OCI-LY7 (cell line): Measurements from ENCODE around the gene NOXA1. TPM values are rescaled to one million over a fixed set of nuclear protein-coding genes. Genes with fewer than 3 reads are reported as not detected.

Experiments
- BruUV-seq: library from RNA; stranded (reverse); fragments of 400-500 nt; replicated peaks from 2 replicates; lab custom pipeline; 2021; lab: Mats Ljungman, UMichigan
- CTCF ChIA-PET: fragments of 300-600 bp; sonication (Branson Sonifier 250); formaldehyde crosslinking; loops from one replicate; lab custom pipeline; 2022; ENCODE audit warnings: antibody characterized with exemption; ENCODE audit not compliant: unreplicated experiment; lab: Charles Lee
- POLR2A ChIA-PET: fragments of 300-600 bp; sonication (Branson Sonifier 250); formaldehyde crosslinking; loops from one replicate; lab custom pipeline; 2022; ENCODE audit warnings: antibody characterized with exemption; lab: Charles Lee
- DNase-seq: peaks from one replicate; pipeline ENCODE4 v3.0.0-alpha.2; 2015; ENCODE audit warnings: low spot score
- H2AFZ ChIP-seq: fragments of 200-600 bp; sonication (generic), shearing (Covaris generic); 2 replicates; pipeline ENCODE4 v1.6.1; 2014; ENCODE audit warnings: mild to moderate bottlenecking, antibody characterized with exemption, low read length, moderate library complexity
- H3K27ac ChIP-seq: fragments of 200-600 bp; sonication (generic); 2 replicates; pipeline ENCODE4 v1.5.1; 2014; ENCODE audit warnings: mixed run types, low read depth, mild to moderate bottlenecking, moderate library complexity, low read length, inconsistent platforms; ENCODE audit not compliant: poor library complexity, severe bottlenecking
- H3K36me3 ChIP-seq: fragments of 200-600 bp; sonication (generic); 2 replicates; pipeline ENCODE4 v1.6.1; 2014; ENCODE audit warnings: mild to moderate bottlenecking, antibody characterized with exemption, low read length, moderate library complexity, mixed read lengths; ENCODE audit not compliant: insufficient read depth
- H3K4me1 ChIP-seq: fragments of 200-600 bp; sonication (generic); 2 replicates; pipeline ENCODE4 v1.5.1; 2014; ENCODE audit warnings: mild to moderate bottlenecking, low read length; ENCODE audit not compliant: insufficient read depth, poor library complexity, severe bottlenecking
- H3K4me2 ChIP-seq: fragments of 200-600 bp; sonication (generic); 2 replicates; pipeline ENCODE4 v1.6.1; 2014; ENCODE audit warnings: mild to moderate bottlenecking, low read length
- H3K4me3 ChIP-seq: fragments of 200-600 bp; sonication (generic); 2 replicates; pipeline ENCODE4 v1.5.1; 2014; ENCODE audit warnings: mild to moderate bottlenecking, low read depth, low read length; ENCODE audit not compliant: poor library complexity, severe bottlenecking
- H3K79me2 ChIP-seq: fragments of 200-600 bp; sonication (generic); 2 replicates; pipeline ENCODE4 v1.6.1; 2016; ENCODE audit warnings: low read depth, mild to moderate bottlenecking, low read length, moderate library complexity, mixed read lengths; ENCODE audit not compliant: insufficient read depth
- H3K9me2 ChIP-seq: fragments of 200-600 bp; sonication (generic); 2 replicates; pipeline ENCODE4 v1.6.1; 2016; ENCODE audit warnings: mild to moderate bottlenecking, low read length, mixed read lengths; ENCODE audit not compliant: insufficient read depth
- H3K9me3 ChIP-seq: fragments of 200-600 bp; sonication (generic); 2 replicates; pipeline ENCODE4 v1.6.1; 2014; ENCODE audit warnings: mild to moderate bottlenecking, mixed run types, low read length, mixed read lengths
- H4K20me1 ChIP-seq: fragments of 200-600 bp; sonication (generic); 2 replicates; pipeline ENCODE4 v1.6.1; 2014; ENCODE audit warnings: mild to moderate bottlenecking, antibody characterized with exemption, low read length, moderate library complexity, mixed read lengths; ENCODE audit not compliant: insufficient read depth
- CTCF ChIP-seq: fragments of 200-600 bp; sonication (generic); conservative IDR thresholded peaks from 2 replicates; pipeline ENCODE4 v1.5.1; 2014; ENCODE audit warnings: mild to moderate bottlenecking, antibody characterized with exemption, low read length, moderate library complexity, mixed read lengths
- EZH2phosphoT487 ChIP-seq: fragments of 200-600 bp; sonication (generic); IDR thresholded peaks from 2 replicates; pipeline ENCODE4 v1.6.1; 2018; ENCODE audit warnings: low read depth, borderline replicate concordance, mild to moderate bottlenecking, mixed run types, antibody characterized with exemption, low read length, moderate library complexity, mixed read lengths
- intact Hi-C: fragments of 100-400 bp; cut with micrococcal nuclease; formaldehyde crosslinking; loops from one replicate; pipeline ENCODE4 v1.10.0; 2022; ENCODE audit not compliant: unreplicated experiment
- microRNA-seq: library from miRNA; unstranded; fragments of <30 nt; microRNA quantifications from one replicate; pipeline ENCODE4 v1.2.0, GENCODE V29; 2022; ENCODE audit warnings: borderline replicate concordance
- total RNA-seq, 2 experiments: library from RNA; depleted of rRNA in 1 of 2; stranded (reverse); fragments of >200 nt in 1 of 2; shearing (Covaris generic) in 1 of 2; gene quantifications; 2 replicates each; pipeline ENCODE4 v1.2.3, GENCODE V29; 2014 to 2022

Gene NOXA1
- total RNA-seq, 2 experiments from 2014 or later: not detected

GRCh38 chr9:137480686-137481683, 57.8 kb downstream of the NOXA1 start:
- TF ChIP-seq EZH2phosphoT487 (no peak), CTCF (no peak)
- ChIA-PET CTCF (no interaction called here), POLR2A (no interaction called here)
- no peak overlapping the region for H3K27ac ChIP-seq
- H3K4me3 ChIP-seq: no peak overlapping the region
- no peaks in the 10 kb centered on the region for H3K36me3 ChIP-seq
- H3K4me1 ChIP-seq: no peaks in the 10 kb centered on the region
- no peaks in the 10 kb centered on the region for H4K20me1 ChIP-seq
- DNase-seq: no peak
- no TSS peak for BruUV-seq
- H3K9me2 ChIP-seq: no peaks in the 10 kb centered on the region
- H2AFZ ChIP-seq: no peak overlapping the region
- H3K4me2 ChIP-seq: no peak overlapping the region
- peaks cover 3% of the 10 kb centered on the region; the same call in 1 of the 2 replicates for H3K9me3 ChIP-seq
- H3K79me2 ChIP-seq: no peaks in the 10 kb centered on the region
- intact Hi-C loops: no loop called here

- Histone ChIP-seq H3K9me3 (no peaks in the 10 kb centered on the region), H3K36me3 (no peaks in the 10 kb centered on the region), H3K4me1 (no peaks in the 10 kb centered on the region), H3K4me3 (no peak overlapping the region), H3K79me2 (no peaks in the 10 kb centered on the region), H4K20me1 (no peaks in the 10 kb centered on the region), H2AFZ (no peak overlapping the region), H3K4me2 (no peak overlapping the region), H3K27ac (no peak overlapping the region), H3K9me2 (no peaks in the 10 kb centered on the region)
- no TSS peak for BruUV-seq
- intact Hi-C loops: no loop called here
- POLR2A ChIA-PET: no interaction called here
- CTCF ChIA-PET: no interaction called here
- DNase-seq: no peak
- TF ChIP-seq EZH2phosphoT487: no peak
- no peak for TF ChIP-seq CTCF
These were observed 59.0 kb downstream of the NOXA1 start for GRCh38 chr9:137482094-137482781.

Small RNA genes lying within 50 kb of the gene (microRNA-seq; reads per million reads assigned to microRNA genes)
- not detected for gene MIR7114

Other genes with a start within 250 kb of the NOXA1 start
- gene ANAPC2, start 234.8 kb upstream of the NOXA1 start, total RNA-seq (2014; rRNA removed; shearing (Covaris generic)): 34.8 and 38.6 TPM in 2 replicates
- gene ANAPC2, start 234.8 kb upstream of the NOXA1 start, total RNA-seq (2022): 89.6 and 90.4 TPM in 2 replicates
- gene SSNA1, start 234.7 kb upstream of the NOXA1 start, total RNA-seq (2014; rRNA removed; shearing (Covaris generic)): 111 and 130 TPM in 2 replicates
- gene SSNA1, start 234.7 kb upstream of the NOXA1 start, total RNA-seq (2022): 71.0 and 75.1 TPM in 2 replicates
- 9.0 and 10.3 TPM in 2 replicates for gene TPRN, start 222.7 kb upstream of the NOXA1 start, total RNA-seq (2014; rRNA removed; shearing (Covaris generic))
- gene TPRN, start 222.7 kb upstream of the NOXA1 start, total RNA-seq (2022): 15.3 and 15.9 TPM in 2 replicates
- 55.1 and 58.2 TPM in 2 replicates for gene TMEM203, start 217.7 kb upstream of the NOXA1 start, total RNA-seq (2014; rRNA removed; shearing (Covaris generic))
- 39.0 and 42.9 TPM in 2 replicates for gene TMEM203, start 217.7 kb upstream of the NOXA1 start, total RNA-seq (2022)
- 30.4 and 35.9 TPM in 2 replicates for gene NDOR1, start 217.7 kb upstream of the NOXA1 start, total RNA-seq (2014; rRNA removed; shearing (Covaris generic))
- 61.3 and 61.9 TPM in 2 replicates for gene NDOR1, start 217.7 kb upstream of the NOXA1 start, total RNA-seq (2022)
- 0.47 and 0.82 TPM in 2 replicates for gene RNF208, start 201.2 kb upstream of the NOXA1 start, total RNA-seq (2014; rRNA removed; shearing (Covaris generic))
- gene RNF208, start 201.2 kb upstream of the NOXA1 start, total RNA-seq (2022): 4.4 and 5.5 TPM in 2 replicates
- gene CYSRT1, start 198.2 kb upstream of the NOXA1 start, total RNA-seq (2014; rRNA removed; shearing (Covaris generic)): 1.1 and 1.7 TPM in 2 replicates
- gene CYSRT1, start 198.2 kb upstream of the NOXA1 start, total RNA-seq (2022): 2.9 and 3.7 TPM in 2 replicates
- 0.13 TPM in 1 of 2 replicates, not detected in the other for gene RNF224, start 195.9 kb upstream of the NOXA1 start, total RNA-seq (2014; rRNA removed; shearing (Covaris generic))
- gene RNF224, start 195.9 kb upstream of the NOXA1 start, total RNA-seq (2022): 0.30 TPM in 1 of 2 replicates, not detected in the other
- gene SLC34A3, start 192.5 kb upstream of the NOXA1 start, total RNA-seq (2014; rRNA removed; shearing (Covaris generic)): 0.15 TPM in 1 of 2 replicates, not detected in the other
- gene SLC34A3, start 192.5 kb upstream of the NOXA1 start, total RNA-seq (2022): not detected in 2 replicates
- 376 and 417 TPM in 2 replicates for gene TUBB4B, start 182.1 kb upstream of the NOXA1 start, total RNA-seq (2014; rRNA removed; shearing (Covaris generic))
- 402 and 443 TPM in 2 replicates for gene TUBB4B, start 182.1 kb upstream of the NOXA1 start, total RNA-seq (2022)
- 0.73 TPM in 1 of 2 replicates, not detected in the other for gene STPG3, start 172.1 kb upstream of the NOXA1 start, total RNA-seq (2014; rRNA removed; shearing (Covaris generic))
- gene STPG3, start 172.1 kb upstream of the NOXA1 start, total RNA-seq (2022): 1.7 and 2.7 TPM in 2 replicates
- 59.5 and 62.6 TPM in 2 replicates for gene NELFB, start 168.1 kb upstream of the NOXA1 start, total RNA-seq (2014; rRNA removed; shearing (Covaris generic))
- gene NELFB, start 168.1 kb upstream of the NOXA1 start, total RNA-seq (2022): 74.8 and 76.1 TPM in 2 replicates
- gene TOR4A, start 145.7 kb upstream of the NOXA1 start, total RNA-seq (2014; rRNA removed; shearing (Covaris generic)): 11.6 and 11.7 TPM in 2 replicates
- gene TOR4A, start 145.7 kb upstream of the NOXA1 start, total RNA-seq (2022): 19.7 and 22.3 TPM in 2 replicates
- gene NRARP, start 121.1 kb upstream of the NOXA1 start, total RNA-seq (2014; rRNA removed; shearing (Covaris generic)): 6.9 TPM in 2 replicates
- gene NRARP, start 121.1 kb upstream of the NOXA1 start, total RNA-seq (2022): 6.4 and 8.9 TPM in 2 replicates
- 14.2 and 27.0 TPM in 2 replicates for gene EXD3, start 231 bp upstream of the NOXA1 start, total RNA-seq (2014; rRNA removed; shearing (Covaris generic))
- gene EXD3, start 231 bp upstream of the NOXA1 start, total RNA-seq (2022): 20.8 and 27.0 TPM in 2 replicates
- gene ENTPD8, start 18.0 kb downstream of the NOXA1 start, total RNA-seq (2014; rRNA removed; shearing (Covaris generic)): not detected in 2 replicates
- gene ENTPD8, start 18.0 kb downstream of the NOXA1 start, total RNA-seq (2022): not detected in 2 replicates
- 15.8 and 20.3 TPM in 2 replicates for gene NSMF, start 35.9 kb downstream of the NOXA1 start, total RNA-seq (2014; rRNA removed; shearing (Covaris generic))
- gene NSMF, start 35.9 kb downstream of the NOXA1 start, total RNA-seq (2022): 29.0 and 29.8 TPM in 2 replicates
- gene PNPLA7, start 127.0 kb downstream of the NOXA1 start, total RNA-seq (2014; rRNA removed; shearing (Covaris generic)): 0.80 and 1.5 TPM in 2 replicates
- gene PNPLA7, start 127.0 kb downstream of the NOXA1 start, total RNA-seq (2022): 8.5 and 10.2 TPM in 2 replicates
- gene MRPL41, start 128.5 kb downstream of the NOXA1 start, total RNA-seq (2014; rRNA removed; shearing (Covaris generic)): 26.4 and 38.3 TPM in 2 replicates
- 29.3 and 34.8 TPM in 2 replicates for gene MRPL41, start 128.5 kb downstream of the NOXA1 start, total RNA-seq (2022)
- gene DPH7, start 155.5 kb downstream of the NOXA1 start, total RNA-seq (2014; rRNA removed; shearing (Covaris generic)): 71.7 and 72.9 TPM in 2 replicates
- 88.2 and 95.6 TPM in 2 replicates for gene DPH7, start 155.5 kb downstream of the NOXA1 start, total RNA-seq (2022)
- gene ZMYND19, start 167.1 kb downstream of the NOXA1 start, total RNA-seq (2014; rRNA removed; shearing (Covaris generic)): 48.4 and 48.5 TPM in 2 replicates
- gene ZMYND19, start 167.1 kb downstream of the NOXA1 start, total RNA-seq (2022): 62.2 and 65.8 TPM in 2 replicates
- 47.0 and 70.3 TPM in 2 replicates for gene ARRDC1, start 182.3 kb downstream of the NOXA1 start, total RNA-seq (2014; rRNA removed; shearing (Covaris generic))
- gene ARRDC1, start 182.3 kb downstream of the NOXA1 start, total RNA-seq (2022): 59.6 and 64.6 TPM in 2 replicates
- gene EHMT1, start 195.6 kb downstream of the NOXA1 start, total RNA-seq (2014; rRNA removed; shearing (Covaris generic)): 143 and 145 TPM in 2 replicates
- gene EHMT1, start 195.6 kb downstream of the NOXA1 start, total RNA-seq (2022): 291 and 295 TPM in 2 replicates